Nucleus accumbens (tissue), 56 donors: ENCODE results near the gene OR2AE1.

Experiments
- DNase-seq, 56 donors: peaks; one replicate each; lab custom pipeline; 2025; lab: John Stamatoyannopoulos, UW

Gene OR2AE1

GRCh38 chr7:99860281-99861127 is 16.3 kb downstream of the OR2AE1 start:
- DNase-seq: no peak

DNA sequence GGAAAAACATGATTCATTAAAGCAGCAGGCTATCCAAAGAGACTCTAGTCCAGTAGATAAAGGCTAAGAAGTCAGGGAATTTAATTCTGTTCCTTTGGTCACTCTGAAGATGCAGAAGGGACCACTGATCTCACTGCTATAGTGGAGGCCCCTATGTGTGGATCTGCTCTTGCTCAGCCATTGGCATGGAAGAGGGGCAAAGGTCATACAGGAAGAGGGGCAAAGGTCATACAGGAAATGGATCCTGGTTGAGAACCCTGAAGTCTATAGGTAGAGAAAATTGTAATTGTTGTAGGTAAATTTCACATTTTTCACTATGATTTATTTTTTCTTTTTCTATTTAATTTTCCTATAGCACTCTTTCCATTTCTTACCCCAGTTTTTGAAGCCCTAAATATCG is 21.6 kb downstream of the OR2AE1 start:
- no peak for DNase-seq

DNA sequence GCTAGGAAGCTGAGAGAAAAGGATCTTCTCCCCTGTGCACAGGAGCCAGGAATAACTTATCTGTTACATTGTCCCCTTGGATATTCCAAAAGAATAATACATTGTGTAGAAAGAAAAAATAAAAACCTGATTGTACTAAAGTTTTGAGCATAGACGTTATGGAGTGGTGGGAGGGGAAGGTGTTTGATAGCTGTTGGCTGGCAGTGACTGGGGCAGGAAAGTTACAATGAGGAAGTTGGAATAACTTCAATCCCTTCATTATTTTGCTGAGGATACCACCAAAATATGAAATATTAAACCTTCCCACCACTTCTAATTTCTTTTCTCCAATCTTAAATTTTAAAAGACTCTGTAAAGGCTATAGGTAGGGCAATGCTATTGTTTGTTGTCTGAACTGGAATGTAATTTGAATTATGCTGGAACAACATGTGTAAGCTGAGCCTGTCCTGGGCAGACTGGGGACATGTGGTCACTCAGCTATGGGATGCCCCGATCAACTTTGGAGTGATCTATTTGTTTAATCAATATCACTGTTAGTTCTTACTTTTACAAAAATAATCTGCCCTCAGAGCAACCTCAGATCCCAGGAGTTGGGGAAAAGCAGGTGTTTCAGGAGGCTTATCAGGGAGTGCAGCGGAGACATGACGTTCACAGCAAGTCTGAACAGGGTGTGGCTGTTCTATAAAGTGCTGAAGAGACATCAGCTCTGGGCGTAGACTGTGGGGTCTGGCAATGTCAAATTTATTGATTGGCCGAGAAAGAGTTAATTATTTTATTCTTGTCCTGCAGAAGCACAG is 28.2 kb downstream of the OR2AE1 start:
- no peak for DNase-seq

DNA sequence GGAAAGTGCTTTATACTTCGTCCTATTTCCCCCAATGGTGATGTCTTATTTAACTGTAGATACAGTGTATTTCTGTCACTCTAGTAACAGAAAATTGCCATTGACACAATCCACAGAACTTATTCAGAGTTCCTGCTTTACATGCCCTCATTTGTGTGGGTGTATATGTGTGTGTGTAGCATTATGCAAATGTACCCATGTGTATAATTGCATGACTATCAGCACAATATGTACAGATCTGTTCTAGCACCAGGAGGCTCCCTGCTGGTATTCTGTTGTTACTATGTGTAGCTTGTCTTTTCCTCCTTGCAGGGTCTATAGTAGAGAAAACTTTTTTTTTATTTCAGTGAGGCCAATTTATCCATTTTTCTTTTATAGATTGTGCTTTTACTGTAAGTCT is 32.5 kb downstream of the OR2AE1 start:
- peak in 1 of 56 donors; percentile 3 for DNase-seq

DNA sequence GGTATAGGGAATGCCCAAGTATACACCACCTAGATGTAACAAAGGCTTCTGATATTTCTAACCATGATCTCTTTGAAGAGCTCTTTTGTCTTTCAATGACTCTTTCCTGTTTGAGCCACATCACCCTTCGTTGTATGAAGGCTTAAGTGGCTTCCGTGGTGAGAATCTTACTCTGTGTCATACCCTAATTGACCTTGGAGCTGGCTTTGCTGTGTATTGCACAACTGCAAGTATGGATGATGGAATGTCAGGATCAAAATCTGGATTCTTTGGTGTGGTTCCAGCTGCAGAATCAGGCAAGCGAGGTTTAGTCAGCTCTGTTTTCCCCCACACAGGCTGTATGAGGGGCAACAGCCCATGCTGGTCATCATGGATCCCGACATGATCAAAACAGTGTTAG is 33.0 kb downstream of the OR2AE1 start:
- no peak for DNase-seq

GRCh38 chr7:99842926-99843325 is 33.9 kb downstream of the OR2AE1 start:
- DNase-seq: no peak

GRCh38 chr7:99840136-99840869 is 36.5 kb downstream of the OR2AE1 start:
- DNase-seq: no peak

- DNase-seq: no peak
Observed at GRCh38 chr7:99839287-99840021, 37.4 kb downstream of the OR2AE1 start.

DNA sequence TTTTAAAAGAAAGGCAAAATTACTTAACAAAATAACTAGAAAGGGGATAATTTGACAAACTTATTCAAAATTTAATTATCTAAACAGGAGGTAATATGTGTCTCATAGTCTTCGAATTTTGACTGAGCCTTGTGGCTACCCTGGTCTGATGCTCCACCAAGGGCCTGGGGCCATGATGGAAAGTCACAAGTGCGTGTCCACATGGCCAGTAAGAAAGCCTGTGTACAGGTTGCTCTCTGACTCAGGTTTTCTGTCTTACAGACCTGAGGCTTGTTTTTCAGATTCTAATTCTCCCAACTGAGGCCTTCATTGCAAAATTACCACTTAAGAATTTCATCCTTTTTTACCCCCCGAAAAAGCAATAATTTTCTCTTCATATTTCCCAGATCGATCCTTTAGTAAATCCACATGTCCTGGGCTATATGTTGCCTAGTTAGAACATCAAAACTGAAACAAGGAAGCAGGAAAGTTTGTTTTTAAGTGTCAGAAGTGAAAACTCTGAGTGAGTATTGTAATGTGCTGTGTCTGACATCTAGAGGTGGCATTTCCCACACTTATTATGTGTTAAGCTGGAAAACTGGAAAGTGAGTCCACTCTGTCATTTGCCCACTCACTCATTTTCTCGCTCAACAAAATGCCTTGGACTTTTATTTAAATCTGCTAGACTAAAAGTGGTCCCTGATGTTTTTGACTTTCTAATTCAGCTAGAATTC is 39.0 kb downstream of the OR2AE1 start:
- no peak for DNase-seq

GRCh38 chr7:99835189-99835588 is 41.6 kb downstream of the OR2AE1 start:
- no peak for DNase-seq

- no peak for DNase-seq
Observed at GRCh38 chr7:99834382-99834781, 42.5 kb downstream of the OR2AE1 start.

GRCh38 chr7:99833289-99833877 is 43.5 kb downstream of the OR2AE1 start:
- no peak for DNase-seq

DNA sequence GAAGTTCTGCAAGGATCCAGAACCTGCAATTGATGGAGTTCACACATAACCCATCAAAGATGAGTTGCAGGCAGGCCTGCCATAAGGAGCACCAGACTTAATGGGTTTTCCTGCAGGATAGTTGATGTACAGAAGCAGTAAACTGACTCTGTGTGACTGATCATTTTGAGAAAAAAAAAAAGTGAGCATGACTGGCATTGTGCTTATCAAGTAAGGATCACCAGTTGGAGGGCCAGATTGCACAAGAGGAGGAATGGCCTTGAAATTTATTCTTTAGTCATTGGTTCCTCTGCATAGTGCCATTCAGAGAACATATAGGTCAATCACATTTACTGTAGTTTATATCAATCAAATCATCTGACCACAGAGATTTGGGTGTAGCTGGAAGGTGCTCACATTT is 45.2 kb downstream of the OR2AE1 start:
- no peak for DNase-seq

DNA sequence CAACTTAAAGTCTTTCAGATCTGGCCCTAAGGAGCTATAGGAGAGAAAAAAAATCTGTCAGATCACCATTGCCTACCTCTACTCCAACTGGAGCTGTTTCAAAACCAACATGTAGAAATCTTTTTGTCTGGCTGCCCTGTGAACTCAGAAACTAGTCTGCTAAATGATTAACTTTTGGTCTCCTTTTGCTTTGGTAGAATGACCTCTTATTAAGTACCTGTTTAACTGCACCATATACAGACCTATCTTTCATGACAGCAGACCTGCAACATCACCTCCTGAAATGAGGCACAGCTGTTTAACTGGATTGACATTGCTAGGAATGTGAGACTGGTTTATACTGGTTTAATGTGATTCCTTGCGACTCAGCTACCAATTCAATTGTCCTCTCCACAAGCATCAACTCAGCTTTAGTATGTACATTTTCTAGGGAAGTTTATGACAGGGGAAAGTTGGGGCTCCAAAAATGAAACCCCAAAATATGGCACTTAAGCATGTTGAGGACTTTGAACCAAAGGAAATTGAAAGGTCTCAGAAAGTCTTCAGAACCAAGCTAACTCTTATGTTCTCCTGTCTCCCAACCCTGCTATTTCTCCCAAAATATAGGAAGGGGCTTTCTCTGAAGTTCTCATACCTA is 47.2 kb downstream of the OR2AE1 start:
- no peak for DNase-seq

GRCh38 chr7:99828811-99829210 is 48.0 kb downstream of the OR2AE1 start:
- no peak for DNase-seq

DNA sequence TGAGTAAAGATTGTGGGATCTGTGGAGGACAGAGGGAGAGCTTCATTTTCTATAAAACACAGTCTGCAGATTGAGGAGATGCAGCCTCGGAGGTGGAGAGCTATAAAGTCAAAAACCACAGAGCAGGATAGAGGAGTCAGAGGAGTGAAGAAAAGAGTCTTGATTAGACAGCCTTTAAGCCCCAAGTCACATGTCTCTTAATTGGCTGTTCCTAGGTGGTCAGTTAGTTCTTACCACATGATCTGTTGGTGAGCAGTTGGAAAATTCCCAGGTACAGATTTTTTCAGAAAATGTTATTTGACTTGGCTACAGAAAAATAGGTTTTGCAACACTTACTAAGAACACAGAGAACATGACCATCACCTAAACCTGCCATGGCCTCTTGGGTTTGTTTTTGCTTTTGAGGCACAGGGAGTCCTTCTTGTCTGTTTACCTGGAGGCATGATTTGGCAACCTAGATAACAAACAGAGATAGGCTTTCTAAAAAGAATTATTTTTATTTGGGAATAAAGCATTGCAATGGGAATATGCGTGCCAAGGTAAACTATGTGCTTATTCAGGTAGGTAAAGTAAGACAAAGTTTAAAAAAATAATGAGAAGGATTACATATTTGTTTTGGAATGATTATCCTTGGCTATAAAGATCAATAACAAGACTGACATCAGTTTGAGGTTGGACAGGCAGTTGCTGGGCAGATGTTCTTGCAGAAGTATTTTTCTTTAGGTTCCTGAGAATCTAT is 49.6 kb downstream of the OR2AE1 start:
- no peak for DNase-seq
